Measurements from ENCODE around the gene KIN.
"Not testable (repeated sequence)": the region's sequence is repeated elsewhere in the genome, so short reads cannot be mapped to it uniquely, and the experiment has no call there.

The KIN gene

GRCh38 chr10:7794251-7795026 is 6.6 kb upstream of the KIN start:
- DNase-seq (ENCODE audit: low read depth): no peak

DNA sequence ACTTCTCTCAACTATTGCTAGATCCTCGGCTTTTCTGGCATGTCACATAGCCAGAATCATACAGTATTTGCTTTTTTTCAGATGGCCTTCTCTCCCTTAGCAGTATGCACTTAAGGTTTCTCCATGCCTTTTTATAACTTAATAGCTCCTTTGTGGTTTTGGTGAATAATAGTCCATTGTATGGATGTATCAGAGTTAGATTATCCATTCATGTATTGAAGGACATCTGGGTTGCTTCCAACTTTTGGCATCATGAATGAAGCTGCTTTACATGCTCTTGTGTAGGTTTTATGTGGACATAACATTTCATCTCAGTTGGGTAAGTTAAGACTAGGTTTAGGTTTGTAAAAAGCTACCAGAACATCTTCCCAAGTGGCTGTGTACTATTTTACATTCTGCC is 4.7 kb upstream of the KIN start:
- no peak for DNase-seq (ENCODE audit: low read depth)

DNA sequence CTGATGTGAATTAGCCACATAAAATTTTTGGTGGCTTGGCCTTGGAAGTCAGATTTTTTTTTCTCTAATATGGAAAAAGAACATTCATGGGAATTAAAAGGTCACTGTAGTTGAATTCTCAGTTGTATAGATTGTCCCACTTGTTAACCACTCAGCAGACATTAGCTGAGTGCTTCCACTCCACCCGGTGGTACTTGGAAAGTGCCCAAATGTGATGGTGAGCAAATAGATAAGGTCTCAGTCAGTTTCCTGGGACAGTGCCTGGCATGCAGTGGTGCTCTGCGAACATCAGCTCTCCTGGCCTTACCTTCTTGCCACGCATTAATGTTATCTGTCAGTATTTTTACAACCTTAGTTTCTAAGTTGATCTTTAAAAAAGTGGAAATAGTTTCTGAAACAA is 1.6 kb upstream of the KIN start:
- no peak for DNase-seq (ENCODE audit: low read depth)

- DNase-seq (ENCODE audit: low read depth): no peak
These were observed 970 bp upstream of the KIN start for GRCh38 chr10:7788639-7789286.

- no peak for DNase-seq (ENCODE audit: low read depth)
These were observed 490 bp downstream of the KIN start for GRCh38 chr10:7787150-7787856.

- DNase-seq (ENCODE audit: low read depth): no peak
These were observed 1.4 kb downstream of the KIN start for GRCh38 chr10:7786430-7786829.

DNA sequence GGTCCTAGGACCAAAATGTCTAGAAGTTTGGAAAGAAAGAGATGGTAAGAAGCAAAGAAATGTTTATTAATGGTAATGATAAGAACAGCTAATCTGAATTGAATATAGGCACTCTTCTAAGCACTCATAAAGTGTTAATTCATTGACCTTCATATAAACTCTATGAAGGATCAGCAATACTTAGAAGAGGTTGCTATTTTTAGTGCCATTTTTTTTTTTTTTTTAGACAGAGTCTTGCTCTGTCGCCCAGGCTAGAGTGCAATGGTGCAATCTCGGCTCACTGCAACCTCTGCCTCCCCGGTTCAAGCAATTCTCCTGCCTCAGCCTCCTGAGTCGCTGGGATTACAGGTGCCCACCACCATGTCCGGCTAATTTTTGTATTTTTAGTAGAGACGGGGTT is 5.6 kb downstream of the KIN start:
- not testable (repeated sequence) for DNase-seq (ENCODE audit: low read depth)

GRCh38 chr10:7776777-7777176 is 11.0 kb downstream of the KIN start:
- DNase-seq (ENCODE audit: low read depth): no peak

DNA sequence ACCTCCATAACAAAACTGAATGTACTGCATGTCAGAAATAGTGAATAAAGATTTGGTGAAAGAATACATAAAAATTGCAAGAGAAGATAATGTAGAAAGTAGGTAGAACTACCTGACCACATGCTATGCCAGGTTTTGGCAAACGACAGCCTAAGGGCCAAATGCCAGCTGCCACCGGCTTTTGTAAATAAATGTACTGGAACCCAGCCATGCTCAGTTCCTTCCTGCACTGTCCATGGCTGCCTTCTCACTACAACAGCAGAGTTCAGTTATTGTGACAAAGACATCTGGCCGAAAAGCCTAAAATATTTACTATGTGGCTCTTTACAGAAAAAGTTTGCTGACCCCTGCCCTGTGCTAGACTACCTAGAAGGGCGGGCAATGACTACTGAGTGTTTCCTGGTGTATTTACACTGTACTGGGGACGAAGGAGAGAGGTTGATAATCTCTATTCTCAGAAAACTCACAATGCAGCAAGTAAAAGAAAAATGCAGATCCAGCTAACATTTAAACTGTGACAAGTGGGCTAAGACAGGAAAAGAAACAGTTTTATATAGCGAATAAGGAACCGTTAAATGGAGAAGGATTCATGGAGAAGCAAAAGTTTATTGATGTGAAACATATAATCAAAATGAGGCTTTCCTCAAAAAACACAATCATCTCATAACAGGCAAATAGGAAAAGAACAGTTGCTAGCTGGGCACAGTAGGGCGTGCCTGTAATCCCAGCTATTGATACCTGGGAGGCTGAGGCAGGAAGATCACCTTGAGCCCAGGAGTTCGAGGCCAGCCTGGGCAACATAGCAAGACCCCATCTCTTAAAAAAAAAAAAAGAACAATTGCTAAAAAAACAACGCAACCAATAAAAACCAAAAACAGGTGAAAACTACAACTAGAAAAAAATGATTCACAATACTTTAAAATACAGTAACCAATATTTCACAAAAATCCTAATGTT is 13.7 kb downstream of the KIN start:
- no peak for DNase-seq (ENCODE audit: low read depth)

DNA sequence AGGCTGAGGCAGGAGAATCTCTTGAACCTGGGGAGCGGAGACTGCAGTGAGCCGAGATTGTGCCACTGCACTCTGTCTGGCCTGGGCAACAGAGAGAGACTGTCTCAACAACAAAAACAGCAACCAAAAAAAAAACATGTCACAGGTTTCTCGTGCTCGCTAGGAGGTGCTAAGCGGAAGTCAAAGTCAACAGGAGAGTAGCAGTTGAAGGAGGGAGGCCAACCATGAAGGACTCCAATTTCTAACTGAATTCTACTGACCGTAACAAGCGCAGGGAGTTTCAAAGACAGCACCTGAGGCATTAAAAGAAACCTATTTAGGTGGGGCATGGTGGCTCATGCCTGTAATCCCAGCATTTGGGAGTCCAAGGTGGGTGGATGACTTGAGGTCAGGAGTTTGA is 19.4 kb downstream of the KIN start:
- DNase-seq (ENCODE audit: low read depth): no peak

DNA sequence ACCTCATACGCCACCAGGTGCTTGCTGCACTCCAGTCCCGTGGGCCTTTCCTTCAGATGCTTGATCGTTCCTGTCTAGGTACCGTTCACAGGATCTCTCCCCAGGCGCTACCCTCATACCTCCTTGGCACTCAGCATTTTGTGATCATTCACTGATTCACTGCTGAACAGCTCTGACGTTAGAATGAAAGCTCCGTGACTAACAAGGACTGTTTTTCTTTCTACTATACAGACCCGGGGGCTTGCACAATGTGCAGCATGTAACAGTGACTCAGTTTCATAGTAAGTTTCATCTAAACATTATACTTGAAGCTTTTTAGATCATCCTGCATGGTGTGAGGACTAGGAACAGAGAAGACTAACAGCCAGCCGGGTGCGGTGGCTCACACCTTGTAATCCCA is 20.6 kb downstream of the KIN start:
- DNase-seq (ENCODE audit: low read depth): no peak

GRCh38 chr10:7766241-7766640 is 21.6 kb downstream of the KIN start:
- DNase-seq (ENCODE audit: low read depth): no peak

DNA sequence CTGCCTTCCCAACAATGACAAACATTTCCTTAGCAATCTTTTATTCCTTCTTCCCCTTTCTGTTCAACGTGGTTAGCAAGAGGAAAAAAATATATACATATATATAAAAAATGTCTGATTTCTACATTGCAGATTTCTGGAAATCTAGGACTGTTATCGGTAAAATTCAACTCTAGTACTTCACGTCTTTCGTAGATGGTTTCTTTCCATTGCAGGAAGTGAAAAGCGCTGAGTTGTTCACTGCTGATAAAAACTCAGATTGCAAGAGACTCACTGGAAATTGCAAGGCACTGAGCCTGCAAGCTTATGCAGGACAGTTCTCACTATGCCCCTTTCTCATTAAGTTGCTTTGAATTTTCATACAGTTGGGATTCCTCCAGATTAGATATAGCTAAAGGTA is 23.9 kb downstream of the KIN start:
- DNase-seq (ENCODE audit: low read depth): no peak

GRCh38 chr10:7756360-7756992 is 31.3 kb downstream of the KIN start:
- no peak for DNase-seq (ENCODE audit: low read depth)

DNA sequence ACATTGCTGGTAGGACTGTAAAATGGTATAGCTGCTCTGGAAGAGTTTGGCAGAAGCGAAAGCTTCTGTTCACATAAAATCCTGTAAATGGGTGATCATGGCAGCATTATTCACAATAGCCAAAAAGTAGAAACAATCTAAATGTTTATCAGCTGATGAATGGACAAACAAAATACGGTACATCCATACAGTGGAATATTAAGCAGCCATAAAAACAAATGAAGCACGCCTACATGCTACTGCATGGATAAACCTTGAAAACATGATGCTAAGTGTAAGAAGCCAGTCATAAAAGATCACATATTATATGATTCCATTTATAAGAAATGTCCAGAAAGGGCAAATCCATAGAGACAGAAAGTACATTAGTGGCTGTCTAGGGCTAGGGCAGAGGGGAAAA is 32.7 kb downstream of the KIN start:
- DNase-seq (ENCODE audit: low read depth): no peak

- no peak for DNase-seq (ENCODE audit: low read depth)
These were observed 35.5 kb downstream of the KIN start for GRCh38 chr10:7752251-7752650.

DNA sequence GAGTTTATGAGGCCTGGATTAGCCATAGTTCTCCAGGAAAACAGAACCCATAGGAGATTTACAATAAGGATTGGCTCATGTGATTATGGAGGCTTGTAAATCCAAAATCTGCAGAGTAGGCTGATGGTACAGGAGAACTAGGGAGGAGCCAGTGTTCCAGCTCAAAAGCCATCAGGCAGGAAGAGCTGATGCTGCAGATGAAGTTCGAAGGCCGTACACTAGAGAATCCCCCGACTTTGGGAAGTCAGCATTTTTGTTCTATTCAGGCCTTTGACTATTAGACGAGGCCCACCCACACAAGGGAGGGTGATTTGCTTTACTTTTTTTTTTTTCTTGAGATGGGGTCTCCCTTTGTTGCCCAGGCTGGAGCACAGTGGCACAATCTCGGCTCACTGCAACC is 37.6 kb downstream of the KIN start:
- DNase-seq (ENCODE audit: low read depth): no peak

GRCh38 chr10:7748637-7749036 is 39.2 kb downstream of the KIN start:
- not testable (repeated sequence) for DNase-seq (ENCODE audit: low read depth)

- DNase-seq (ENCODE audit: low read depth): no peak
These were observed 43.5 kb downstream of the KIN start for GRCh38 chr10:7744307-7744706.

DNA sequence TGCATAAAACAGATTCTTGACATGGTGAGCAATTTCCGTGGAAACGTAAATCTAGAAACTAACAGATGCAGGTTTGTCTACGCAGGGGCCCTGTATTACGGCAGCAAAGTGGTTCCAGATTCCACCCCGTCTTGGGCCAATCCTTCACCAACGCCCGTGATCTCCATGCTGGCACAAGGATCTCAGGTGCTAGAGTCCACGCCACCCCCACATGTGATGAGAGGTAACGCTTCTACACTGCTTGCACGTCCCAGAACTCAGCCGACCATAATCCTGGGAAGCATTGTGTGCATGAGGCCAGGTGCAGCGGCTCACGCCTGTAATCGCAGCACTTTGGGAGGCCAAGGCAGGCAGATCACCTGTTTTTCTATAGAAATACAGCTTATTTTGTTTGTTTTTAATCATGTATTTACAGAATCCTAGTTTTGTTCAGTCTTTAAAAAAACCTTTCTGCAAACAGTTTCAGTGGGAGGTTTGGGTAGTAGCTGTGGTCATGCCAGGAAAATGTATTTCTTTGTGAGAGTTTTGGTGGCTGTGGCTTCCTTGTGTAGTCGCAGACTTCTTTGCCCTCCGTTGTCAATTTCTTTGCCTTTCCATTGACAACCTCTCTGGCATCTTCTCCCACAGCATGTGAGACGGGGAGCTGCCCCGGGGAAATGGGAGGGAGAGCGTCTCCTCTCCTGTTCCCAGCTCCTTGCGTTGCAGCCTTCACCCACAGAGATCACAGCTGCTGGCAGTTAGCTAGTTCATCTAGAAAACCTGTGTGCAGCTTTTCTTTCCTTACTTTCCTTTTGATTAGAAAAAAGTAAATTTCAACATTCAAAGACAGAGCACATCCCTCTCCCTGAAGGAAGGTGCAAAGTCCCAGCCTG is 49.0 kb downstream of the KIN start:
- DNase-seq (ENCODE audit: low read depth): no peak

DNA sequence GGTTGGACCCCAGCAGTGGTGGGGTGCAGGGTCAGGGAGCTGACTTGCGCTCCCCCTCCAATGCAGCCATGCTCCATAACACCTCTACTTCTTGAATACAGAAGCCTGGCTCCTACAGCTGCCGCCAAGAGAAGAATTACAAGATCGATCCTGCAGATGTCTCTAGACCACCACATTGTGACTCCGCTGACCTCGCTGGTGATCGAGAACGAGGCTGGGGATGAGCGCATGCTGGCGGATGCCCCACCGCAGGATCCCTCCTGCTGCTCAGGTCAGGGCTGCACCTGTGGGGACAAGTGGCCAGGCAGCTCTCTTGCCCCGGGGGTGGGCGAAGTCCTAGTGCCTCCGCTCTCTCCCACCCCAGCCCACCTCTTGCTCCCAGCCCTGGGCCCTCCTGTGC is 53.0 kb downstream of the KIN start:
- no peak for DNase-seq (ENCODE audit: low read depth)

Measured in stimulated activated CD4-positive, alpha-beta T cell treated with anti-CD3 and anti-CD28 coated beads, Interleukin-2, amount 100 ng/mL, for 4 hours (primary cell).